H1 (cell line): Measurements from ENCODE around the gene GPATCH2L.
A peak's percentile ranks its signal among the peaks of the same experiment; 100 is the strongest.

Source experiments
- CHD2 ChIP-seq: IDR thresholded peaks from 2 replicates; pipeline ENCODE4 v1.6.1; 2012; ENCODE audit warnings: low read length, improper control_type of control experiment
- GABPA ChIP-seq: IDR thresholded peaks from 2 replicates; pipeline ENCODE4 v1.6.1; 2011; ENCODE audit warnings: mild to moderate bottlenecking, low read length, moderate library complexity, borderline replicate concordance; ENCODE audit not compliant: insufficient read depth
- HDAC2 ChIP-seq, 2 experiments: fragments of 300-600 bp in 1 of 2; sonication (generic) in 1 of 2; IDR thresholded peaks; 2 replicates each; pipeline ENCODE4 v1.6.1; 2011 to 2012; ENCODE audit warnings: low read depth in 2 of 2, low read length in 2 of 2, mild to moderate bottlenecking in 2 of 2, moderate library complexity in 2 of 2, borderline replicate concordance in 1 of 2, inconsistent platforms in 1 of 2
- PHF8 ChIP-seq: fragments of 200-600 bp; sonication (generic); conservative IDR thresholded peaks from 2 replicates; pipeline ENCODE4 v1.7.1; 2012; ENCODE audit warnings: low read depth, mild to moderate bottlenecking, inconsistent platforms, low read length, moderate library complexity
- POLR2A ChIP-seq, 2 experiments: IDR thresholded peaks; 1 replicate in 1 of 2; 2 replicates in 1 of 2; pipeline ENCODE4 v1.6.1; 2011; ENCODE audit warnings: low read depth in 2 of 2, low read length in 2 of 2, mild to moderate bottlenecking in 2 of 2; ENCODE audit errors: control extremely low read depth in 1 of 2
- RFX5 ChIP-seq: IDR thresholded peaks from 2 replicates; pipeline ENCODE4 v1.6.1; 2011; ENCODE audit warnings: low read depth, low read length, improper control_type of control experiment, borderline replicate concordance
- TAF1 ChIP-seq: IDR thresholded peaks from 2 replicates; pipeline ENCODE4 v1.6.1; 2011; ENCODE audit warnings: mild to moderate bottlenecking, low read depth, low read length
- TCF12 ChIP-seq: IDR thresholded peaks from 2 replicates; pipeline ENCODE4 v1.6.1; 2011; ENCODE audit warnings: low read depth, mild to moderate bottlenecking, low read length
- TF ChIP-seq, protein P1 (sequence below), 3 experiments: IDR thresholded peaks; 1 replicate in 2 of 3; 2 replicates in 1 of 3; pipeline versions ENCODE4 v1.5.1 to v1.6.1; 2011; ENCODE audit warnings: low read length in 3 of 3, mild to moderate bottlenecking in 3 of 3, inconsistent platforms in 2 of 3, low read depth in 1 of 3, moderate library complexity in 1 of 3; ENCODE audit not compliant: insufficient read depth in 1 of 3; ENCODE audit errors: control extremely low read depth in 1 of 3

DNA sequence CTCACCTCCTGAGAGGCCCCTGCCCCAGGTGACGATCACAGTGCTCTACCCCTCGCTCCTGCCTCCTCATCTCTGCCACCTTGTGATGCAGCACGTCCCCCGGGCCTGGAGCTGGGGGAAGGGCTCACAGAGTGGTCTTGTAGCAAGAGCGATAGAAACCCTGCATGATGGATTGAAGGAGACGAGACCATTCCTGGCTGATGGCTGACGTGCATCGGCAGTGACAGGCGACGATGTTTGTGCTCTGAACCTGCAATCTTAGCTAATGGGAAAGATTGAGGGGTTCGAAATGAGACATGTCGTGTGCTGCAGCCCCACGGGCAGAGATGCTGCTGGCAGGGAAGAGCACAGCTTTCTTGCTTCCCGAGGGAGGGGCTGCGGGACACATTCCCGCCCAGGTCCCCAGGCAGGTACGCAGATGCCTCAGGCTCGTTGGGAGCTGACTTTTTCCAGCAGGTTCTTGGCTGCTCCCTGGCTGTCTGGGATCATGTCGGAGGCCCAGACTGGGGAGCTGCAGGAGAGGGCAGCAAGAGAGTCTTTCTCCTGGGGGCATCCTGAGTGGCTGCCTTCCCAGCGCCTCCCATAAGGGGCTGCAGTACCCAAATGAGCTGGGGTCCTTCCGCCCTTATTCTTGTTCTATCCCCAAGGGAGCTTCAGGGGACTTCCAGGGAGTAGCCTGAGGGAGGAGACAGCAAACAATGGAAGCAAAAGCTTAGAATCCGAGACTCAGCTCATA, 38.7 kb upstream of the GPATCH2L start:
- TF ChIP-seq CHD2 (no peak), RFX5 (no peak), GABPA (no peak), TCF12 (no peak), HDAC2 (IDR thresholded peaks at IDR 0.05; ENCODE audit: borderline replicate concordance in 1 of 2, low read depth in 2 of 2, low read length in 2 of 2) (no peak), POLR2A (IDR thresholded peaks at IDR 0.05; ENCODE audit: control extremely low read depth in 1 of 2, low read depth in 2 of 2, low read length in 2 of 2) (no peak; a peak in 1 of 3 replicates), TAF1 (no peak), PHF8 (no peak)
- TF ChIP-seq, protein P1, sequence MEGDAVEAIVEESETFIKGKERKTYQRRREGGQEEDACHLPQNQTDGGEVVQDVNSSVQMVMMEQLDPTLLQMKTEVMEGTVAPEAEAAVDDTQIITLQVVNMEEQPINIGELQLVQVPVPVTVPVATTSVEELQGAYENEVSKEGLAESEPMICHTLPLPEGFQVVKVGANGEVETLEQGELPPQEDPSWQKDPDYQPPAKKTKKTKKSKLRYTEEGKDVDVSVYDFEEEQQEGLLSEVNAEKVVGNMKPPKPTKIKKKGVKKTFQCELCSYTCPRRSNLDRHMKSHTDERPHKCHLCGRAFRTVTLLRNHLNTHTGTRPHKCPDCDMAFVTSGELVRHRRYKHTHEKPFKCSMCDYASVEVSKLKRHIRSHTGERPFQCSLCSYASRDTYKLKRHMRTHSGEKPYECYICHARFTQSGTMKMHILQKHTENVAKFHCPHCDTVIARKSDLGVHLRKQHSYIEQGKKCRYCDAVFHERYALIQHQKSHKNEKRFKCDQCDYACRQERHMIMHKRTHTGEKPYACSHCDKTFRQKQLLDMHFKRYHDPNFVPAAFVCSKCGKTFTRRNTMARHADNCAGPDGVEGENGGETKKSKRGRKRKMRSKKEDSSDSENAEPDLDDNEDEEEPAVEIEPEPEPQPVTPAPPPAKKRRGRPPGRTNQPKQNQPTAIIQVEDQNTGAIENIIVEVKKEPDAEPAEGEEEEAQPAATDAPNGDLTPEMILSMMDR (IDR thresholded peaks at IDR 0.05; ENCODE audit: control extremely low read depth in 1 of 3, insufficient read depth in 1 of 3, low read depth in 1 of 3, low read length in 3 of 3) = peak in 1 of 3 experiments; percentile 6; a peak in 1 of 4 replicates
